ENCODE results near the gene RAB3IL1. TPM values are rescaled to one million over a fixed set of nuclear protein-coding genes. Genes with fewer than 3 reads are reported as not detected.
A peak's percentile ranks its signal among the peaks of the same experiment; 100 is the strongest.
"Not testable (repeated sequence)": the region's sequence is repeated elsewhere in the genome, so short reads cannot be mapped to it uniquely, and the experiment has no call there.

Gene RAB3IL1
- total RNA-seq, 1 experiment from 2014 or later = 6.8 TPM

- peak; percentile 32 for DNase-seq (ENCODE audit: low read depth, low spot score)
- in situ Hi-C loops (cut with HindIII; ENCODE audit: low pct_unique_long_range_greater_than_20kb, low sequenced_read_pairs) = no loop called here
Observed at GRCh38 chr11:61883327-61883726, 34.0 kb downstream of the RAB3IL1 start.

GRCh38 chr11:61882879-61883278, 34.5 kb downstream of the RAB3IL1 start:
- in situ Hi-C loops (cut with HindIII; ENCODE audit: low pct_unique_long_range_greater_than_20kb, low sequenced_read_pairs) = no loop called here
- no peak for DNase-seq (ENCODE audit: low read depth, low spot score)

GRCh38 chr11:61882267-61882666, 35.1 kb downstream of the RAB3IL1 start:
- in situ Hi-C loops (cut with HindIII; ENCODE audit: low pct_unique_long_range_greater_than_20kb, low sequenced_read_pairs); DNase-seq (ENCODE audit: low read depth, low spot score): not testable (repeated sequence)

GRCh38 chr11:61881397-61881796, 36.0 kb downstream of the RAB3IL1 start:
- in situ Hi-C loops (cut with HindIII; ENCODE audit: low pct_unique_long_range_greater_than_20kb, low sequenced_read_pairs) = no loop called here
- no peak for DNase-seq (ENCODE audit: low read depth, low spot score)

GRCh38 chr11:61880454-61880853, 36.9 kb downstream of the RAB3IL1 start:
- DNase-seq (ENCODE audit: low read depth, low spot score) = no peak
- in situ Hi-C loops (cut with HindIII; ENCODE audit: low pct_unique_long_range_greater_than_20kb, low sequenced_read_pairs) = no loop called here

- no peak for DNase-seq (ENCODE audit: low read depth, low spot score)
- in situ Hi-C loops (cut with HindIII; ENCODE audit: low pct_unique_long_range_greater_than_20kb, low sequenced_read_pairs) = no loop called here
Observed at GRCh38 chr11:61880031-61880430, 37.3 kb downstream of the RAB3IL1 start.

- in situ Hi-C loops (cut with HindIII; ENCODE audit: low pct_unique_long_range_greater_than_20kb, low sequenced_read_pairs) = no loop called here
Observed at GRCh38 chr11:61879152-61879551, 38.2 kb downstream of the RAB3IL1 start.

GRCh38 chr11:61875698-61876097, 41.7 kb downstream of the RAB3IL1 start:
- in situ Hi-C loops (cut with HindIII; ENCODE audit: low pct_unique_long_range_greater_than_20kb, low sequenced_read_pairs) = no loop called here
- DNase-seq (ENCODE audit: low read depth, low spot score) = no peak

More at GRCh38 chr11:61879152-61879551, 38.2 kb downstream of the RAB3IL1 start:
- no peak for DNase-seq (ENCODE audit: low read depth, low spot score)

GRCh38 chr11:61874853-61875252, 42.5 kb downstream of the RAB3IL1 start:
- in situ Hi-C loops (cut with HindIII; ENCODE audit: low pct_unique_long_range_greater_than_20kb, low sequenced_read_pairs) = no loop called here
- no peak for DNase-seq (ENCODE audit: low read depth, low spot score)

GRCh38 chr11:61874377-61874809, 43.0 kb downstream of the RAB3IL1 start:
- in situ Hi-C loops (cut with HindIII; ENCODE audit: low pct_unique_long_range_greater_than_20kb, low sequenced_read_pairs) = no loop called here
- no peak for DNase-seq (ENCODE audit: low read depth, low spot score)

- in situ Hi-C loops (cut with HindIII; ENCODE audit: low pct_unique_long_range_greater_than_20kb, low sequenced_read_pairs) = no loop called here
- DNase-seq (ENCODE audit: low read depth, low spot score) = no peak
Observed at GRCh38 chr11:61873588-61874376, 43.6 kb downstream of the RAB3IL1 start.

- in situ Hi-C loops (cut with HindIII; ENCODE audit: low pct_unique_long_range_greater_than_20kb, low sequenced_read_pairs) = no loop called here
- DNase-seq (ENCODE audit: low read depth, low spot score) = no peak
Observed at GRCh38 chr11:61872935-61873565, 44.3 kb downstream of the RAB3IL1 start.

- in situ Hi-C loops (cut with HindIII; ENCODE audit: low pct_unique_long_range_greater_than_20kb, low sequenced_read_pairs) = no loop called here
- DNase-seq (ENCODE audit: low read depth, low spot score) = peak; percentile 73
Observed at GRCh38 chr11:61871158-61871597, 46.2 kb downstream of the RAB3IL1 start.

GRCh38 chr11:61870541-61871031, 46.8 kb downstream of the RAB3IL1 start:
- in situ Hi-C loops (cut with HindIII; ENCODE audit: low pct_unique_long_range_greater_than_20kb, low sequenced_read_pairs) = no loop called here
- no peak for DNase-seq (ENCODE audit: low read depth, low spot score)

GRCh38 chr11:61869708-61870451, 47.5 kb downstream of the RAB3IL1 start:
- no peak for DNase-seq (ENCODE audit: low read depth, low spot score)
- in situ Hi-C loops (cut with HindIII; ENCODE audit: low pct_unique_long_range_greater_than_20kb, low sequenced_read_pairs) = no loop called here

- no peak for DNase-seq (ENCODE audit: low read depth, low spot score)
- in situ Hi-C loops (cut with HindIII; ENCODE audit: low pct_unique_long_range_greater_than_20kb, low sequenced_read_pairs) = no loop called here
Observed at GRCh38 chr11:61869429-61869707, 48.0 kb downstream of the RAB3IL1 start.

- in situ Hi-C loops (cut with HindIII; ENCODE audit: low pct_unique_long_range_greater_than_20kb, low sequenced_read_pairs) = no loop called here
- no peak for DNase-seq (ENCODE audit: low read depth, low spot score)
Observed at GRCh38 chr11:61868571-61869428, 48.6 kb downstream of the RAB3IL1 start.

- no peak for DNase-seq (ENCODE audit: low read depth, low spot score)
- in situ Hi-C loops (cut with HindIII; ENCODE audit: low pct_unique_long_range_greater_than_20kb, low sequenced_read_pairs) = no loop called here
Observed at GRCh38 chr11:61866958-61867343, 50.4 kb downstream of the RAB3IL1 start.

Measured in SK-MEL-5 (cell line).